HEK293T (cell line): ENCODE measurements around the gene ADCY3.

Experiments used
- CTCF ChIA-PET: fragments of 350-600 bp; formaldehyde crosslinking; extraction: SDS; loops from one replicate; lab custom pipeline; 2021; ENCODE audit warnings: antibody characterized with exemption, inconsistent platforms; lab: Yijun Ruan, JAX
- POLR2A ChIA-PET: fragments of 350-600 bp; formaldehyde crosslinking; extraction: SDS; loops from one replicate; lab custom pipeline; 2020; ENCODE audit warnings: antibody characterized with exemption, inconsistent platforms; lab: Yijun Ruan, JAX
- DNase-seq: peaks from one replicate; pipeline ENCODE4 v3.0.0; 2012; ENCODE audit warnings: mixed read lengths; ENCODE audit errors: extremely low spot score
- ARNT ChIP-seq: fragments of 450-650 bp; IDR thresholded peaks from 2 replicates; pipeline ENCODE4 v1.6.1; 2017; ENCODE audit warnings: mild to moderate bottlenecking
- CTBP1 ChIP-seq: fragments of 450-650 bp; IDR thresholded peaks from 2 replicates; pipeline ENCODE4 v1.6.1; 2016; ENCODE audit warnings: borderline replicate concordance
- FOXA1 ChIP-seq: fragments of 450-650 bp; IDR thresholded peaks from 2 replicates; pipeline ENCODE4 v1.6.1; 2016; ENCODE audit warnings: mild to moderate bottlenecking
- FOXM1 ChIP-seq: fragments of 450-650 bp; IDR thresholded peaks from 2 replicates; pipeline ENCODE4 v1.6.1; 2017; ENCODE audit warnings: mild to moderate bottlenecking, borderline replicate concordance
- HDGF ChIP-seq: fragments of 450-650 bp; IDR thresholded peaks from 2 replicates; pipeline ENCODE4 v1.6.1; 2017; ENCODE audit warnings: antibody characterized with exemption, borderline replicate concordance
- LEF1 ChIP-seq: fragments of 450-650 bp; IDR thresholded peaks from 2 replicates; pipeline ENCODE4 v1.6.1; 2017; ENCODE audit warnings: mild to moderate bottlenecking, borderline replicate concordance
- NFRKB ChIP-seq: fragments of 450-650 bp; IDR thresholded peaks from 2 replicates; pipeline ENCODE4 v1.6.1; 2016; ENCODE audit warnings: mild to moderate bottlenecking, moderate library complexity
- PKNOX1 ChIP-seq: fragments of 450-650 bp; IDR thresholded peaks from 2 replicates; pipeline ENCODE4 v1.6.1; 2016
- SUZ12 ChIP-seq: fragments of 450-650 bp; IDR thresholded peaks from 2 replicates; pipeline ENCODE4 v1.6.1; 2016; ENCODE audit warnings: mild to moderate bottlenecking

Gene ADCY3

GRCh38 chr2:24771764-24772586 lies 148.1 kb downstream of the ADCY3 start:
- CTCF ChIA-PET = no interaction called here
- DNase-seq = peak; percentile 19
- POLR2A ChIA-PET = interaction anchor here (1.4 to 1.9 kb wide), 2 partner anchors 10 to 19 kb away, joined by 3 to 5 read pairs; no protein-coding TSS in a partner anchor
- TF ChIP-seq HDGF = no peak
- no peak for TF ChIP-seq LEF1
- peak; percentile 77 for TF ChIP-seq PKNOX1

- CTCF ChIA-PET = interaction anchor here (0.6 kb wide), 1 partner anchor 43 kb away, joined by 3 read pairs; no protein-coding TSS in a partner anchor
Observed at GRCh38 chr2:24771061-24771460, 149.0 kb downstream of the ADCY3 start.

More at GRCh38 chr2:24771061-24771460, 149.0 kb downstream of the ADCY3 start:
- DNase-seq = no peak
- TF ChIP-seq FOXM1 (no peak), CTBP1 (no peak), LEF1 (no peak), NFRKB (no peak), SUZ12 (no peak), ARNT (no peak), FOXA1 (no peak)
- POLR2A ChIA-PET = interaction anchor here (1.9 kb wide), 1 partner anchor 9 kb away, joined by 5 read pairs; no protein-coding TSS in a partner anchor
